A549 (cell line): ENCODE measurements around the gene TSPAN18. TPM values are rescaled to one million over a fixed set of nuclear protein-coding genes. Genes with fewer than 3 reads are reported as not detected.

Experiments
- ATAC-seq, 2 experiments: fragments of 200-7000 bp in 1 of 2; fragments of >200 bp in 1 of 2; cut with Nextera tagmentation in 1 of 2; cut with Tn5 transposase in 1 of 2; 3 replicates each; pipeline versions ENCODE4 v1.8.0 to v1.9.1; 2018 to 2020; ENCODE audit warnings: mild to moderate bottlenecking in 1 of 2, moderate library complexity in 1 of 2
- CTCF ChIA-PET: fragments of 300-600 bp; sonication (Branson Sonifier 250); formaldehyde crosslinking; extraction: SDS; loops from one replicate; lab custom pipeline; 2021; ENCODE audit warnings: antibody characterized with exemption, inconsistent platforms; lab: Yijun Ruan, JAX
- POLR2A ChIA-PET: fragments of 350-600 bp; formaldehyde crosslinking; extraction: SDS; loops from one replicate; lab custom pipeline; 2021; ENCODE audit warnings: antibody characterized with exemption, inconsistent platforms; lab: Yijun Ruan, JAX
- DNase-seq, 2 experiments: peaks; one replicate each; pipeline versions ENCODE4 v3.0.0 to v3.0.0-alpha.2; 2011 to 2016; ENCODE audit warnings: low read depth in 1 of 2, low spot score in 1 of 2
- FAIRE-seq: peaks from 2 replicates; lab custom pipeline; 2011; peaks lifted over from hg19 to GRCh38; lab: Jason Lieb, UNC
- H3K27ac ChIP-seq, 2 experiments: fragments of >200 bp; sonication (Bioruptor Twin); formaldehyde crosslinking; 3 replicates each; pipeline ENCODE4 v1.5.1; 2016 to 2017
- H3K4me1 ChIP-seq: fragments of >200 bp; sonication (Bioruptor Twin); formaldehyde crosslinking; 3 replicates; pipeline ENCODE4 v1.6.1; 2016
- H3K4me2 ChIP-seq: fragments of >200 bp; sonication (Bioruptor Twin); formaldehyde crosslinking; 3 replicates; pipeline ENCODE4 v1.6.1; 2016
- H3K4me3 ChIP-seq: fragments of >200 bp; sonication (Bioruptor Twin); formaldehyde crosslinking; 3 replicates; pipeline ENCODE4 v1.5.1; 2016
- H3K9me3 ChIP-seq: fragments of >200 bp; sonication (Bioruptor Twin); formaldehyde crosslinking; 3 replicates; pipeline ENCODE4 v1.6.1; 2016
- ATOH8 ChIP-seq: fragments of 250-450 bp; sonication (Bioruptor Pico); IDR thresholded peaks from 2 replicates; pipeline ENCODE4 v1.5.0; 2020; ENCODE audit warnings: low read depth, mild to moderate bottlenecking, moderate library complexity
- EHF ChIP-seq: fragments of 250-450 bp; sonication (Bioruptor Pico); IDR thresholded peaks from 2 replicates; pipeline ENCODE4 v1.5.0; 2020; ENCODE audit warnings: mild to moderate bottlenecking
- EHMT2 ChIP-seq: fragments of 200-600 bp; sonication (generic); IDR thresholded peaks from 2 replicates; pipeline ENCODE4 v1.6.1; 2016; ENCODE audit warnings: antibody characterized with exemption, low read depth, mild to moderate bottlenecking, moderate library complexity
- HDAC2 ChIP-seq: fragments of 200-600 bp; sonication (generic); IDR thresholded peaks from 2 replicates; pipeline ENCODE4 v1.6.1; 2016
- HOXB5 ChIP-seq: fragments of 250-450 bp; sonication (Bioruptor Pico); IDR thresholded peaks from 2 replicates; pipeline ENCODE4 v1.5.0; 2020; ENCODE audit warnings: mild to moderate bottlenecking, moderate library complexity
- JUNB ChIP-seq: fragments of >200 bp; sonication (Bioruptor Twin); formaldehyde crosslinking; IDR thresholded peaks from 2 replicates; pipeline ENCODE4 v1.6.1; 2016
- MAFK ChIP-seq: fragments of 450-650 bp; IDR thresholded peaks from 2 replicates; pipeline ENCODE4 v1.6.1; 2014; ENCODE audit not compliant: partially characterized antibody
- NFE2L2 ChIP-seq: fragments of 150-350 bp; conservative IDR thresholded peaks from 2 replicates; pipeline ENCODE4 v1.6.1; 2014; ENCODE audit warnings: low read length
- PBX3 ChIP-seq: IDR thresholded peaks from 2 replicates; pipeline ENCODE4 v1.6.1; 2012
- PHF8 ChIP-seq: fragments of 200-600 bp; sonication (generic); IDR thresholded peaks from 2 replicates; pipeline ENCODE4 v1.6.1; 2016; ENCODE audit warnings: low read depth, mild to moderate bottlenecking, antibody characterized with exemption, moderate library complexity, borderline replicate concordance
- RAD21 ChIP-seq, 2 experiments: fragments of >200 bp in 1 of 2; sonication (Bioruptor Twin) in 1 of 2; formaldehyde crosslinking in 1 of 2; IDR thresholded peaks in 1 of 2; conservative IDR thresholded peaks in 1 of 2; 2 replicates in 1 of 2; 3 replicates in 1 of 2; pipeline ENCODE4 v1.6.1; 2012 to 2018; ENCODE audit warnings: inconsistent platforms in 1 of 2
- RFX5 ChIP-seq: fragments of 450-650 bp; IDR thresholded peaks from 2 replicates; pipeline ENCODE4 v1.7.1; 2014; ENCODE audit warnings: antibody characterized with exemption, mild to moderate bottlenecking, moderate library complexity
- RNF2 ChIP-seq: fragments of 200-600 bp; sonication (generic); IDR thresholded peaks from 2 replicates; pipeline ENCODE4 v1.6.1; 2016; ENCODE audit warnings: low read depth, mild to moderate bottlenecking, antibody characterized with exemption, moderate library complexity, borderline replicate concordance
- TP53 ChIP-seq: fragments of 250-450 bp; sonication (Bioruptor Pico); IDR thresholded peaks from 2 replicates; pipeline ENCODE4 v1.5.0; 2021; ENCODE audit warnings: mild to moderate bottlenecking, moderate library complexity
- ZC3H11A ChIP-seq: fragments of 450-650 bp; IDR thresholded peaks from 2 replicates; pipeline ENCODE4 v1.6.1; 2014; ENCODE audit warnings: antibody characterized with exemption, mild to moderate bottlenecking
- WGBS: methylation state at CpG from one replicate; pipeline ENCODE4 v1.1.6; 2017; ENCODE audit errors: missing lambda C conversion rate; 5-methylcytosine and 5-hydroxymethylcytosine counted together
- polyA plus RNA-seq, 4 experiments: library from polyadenylated mRNA; depleted of rRNA in 3 of 4; stranded (reverse); fragments of >200 nt; fragmentation: RNase III in 1 of 4; extraction: RNeasy Plus Mini Kit Qiagen cat#74134 plus additional on column Dnase treatment in 1 of 4; gene quantifications; 2 replicates in 3 of 4; 3 replicates in 1 of 4; pipeline ENCODE4 v1.2.3, GENCODE V29; 2011 to 2017
- TF ChIP-seq, protein P1 (sequence below): IDR thresholded peaks from 2 replicates; pipeline ENCODE4 v1.6.1; 2012
- TF ChIP-seq, protein P2 (sequence below): fragments of 250-450 bp; sonication (Bioruptor Pico); IDR thresholded peaks from 2 replicates; pipeline ENCODE4 v1.5.0; 2021; ENCODE audit warnings: mild to moderate bottlenecking, moderate library complexity, borderline replicate concordance
- TF ChIP-seq, protein P3 (sequence below): fragments of 150-350 bp; IDR thresholded peaks from 2 replicates; pipeline ENCODE4 v1.6.1; 2014; ENCODE audit warnings: low read depth, mild to moderate bottlenecking, low read length
- TF ChIP-seq, protein P4 (sequence below): fragments of 450-650 bp; IDR thresholded peaks from 2 replicates; pipeline ENCODE4 v1.6.1; 2014; ENCODE audit warnings: antibody characterized with exemption

Gene TSPAN18
- polyA plus RNA-seq, 2 of the 4 experiments (the other 2 are of a cell fraction): 0.81 to 4.5 TPM

DNA sequence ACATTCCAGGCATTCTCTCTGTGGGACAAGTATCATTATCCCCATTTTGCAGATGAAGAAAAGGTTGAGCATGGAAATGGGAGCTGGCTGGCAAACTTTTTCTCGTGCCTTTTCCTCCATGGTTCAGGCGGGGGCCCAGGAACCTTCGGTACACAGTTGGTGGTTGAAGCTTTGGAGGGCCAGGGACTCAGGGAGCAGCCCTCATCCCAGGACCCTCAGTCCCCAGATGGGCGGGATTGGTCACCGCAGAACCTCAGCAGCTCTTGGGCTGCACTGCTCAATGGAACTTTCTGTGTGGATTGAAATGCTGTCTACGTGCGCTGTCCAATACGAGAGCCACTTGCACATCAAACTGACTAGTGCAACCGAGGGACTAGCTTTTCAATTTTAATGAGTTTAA is 61.2 kb downstream of the TSPAN18 start:
- H3K4me2 ChIP-seq: no peak overlapping the region
- H3K4me3 ChIP-seq: no peak overlapping the region
- no peak for TF ChIP-seq NFE2L2
- TF ChIP-seq ATOH8: no peak
- TF ChIP-seq HDAC2: no peak
- no peak for TF ChIP-seq ZC3H11A
- TF ChIP-seq PHF8: no peak
- TF ChIP-seq JUNB: no peak
- TF ChIP-seq, protein P1, sequence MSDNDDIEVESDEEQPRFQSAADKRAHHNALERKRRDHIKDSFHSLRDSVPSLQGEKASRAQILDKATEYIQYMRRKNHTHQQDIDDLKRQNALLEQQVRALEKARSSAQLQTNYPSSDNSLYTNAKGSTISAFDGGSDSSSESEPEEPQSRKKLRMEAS: no peak
- no peak for TF ChIP-seq MAFK
- no peak for TF ChIP-seq HOXB5
- no peak for TF ChIP-seq RFX5
- no peak for TF ChIP-seq EHMT2
- no peak for TF ChIP-seq RAD21 (conservative IDR thresholded peaks at IDR 0.05 in 1 of 2, IDR thresholded peaks at IDR 0.05 in 1 of 2)
- TF ChIP-seq, protein P2, sequence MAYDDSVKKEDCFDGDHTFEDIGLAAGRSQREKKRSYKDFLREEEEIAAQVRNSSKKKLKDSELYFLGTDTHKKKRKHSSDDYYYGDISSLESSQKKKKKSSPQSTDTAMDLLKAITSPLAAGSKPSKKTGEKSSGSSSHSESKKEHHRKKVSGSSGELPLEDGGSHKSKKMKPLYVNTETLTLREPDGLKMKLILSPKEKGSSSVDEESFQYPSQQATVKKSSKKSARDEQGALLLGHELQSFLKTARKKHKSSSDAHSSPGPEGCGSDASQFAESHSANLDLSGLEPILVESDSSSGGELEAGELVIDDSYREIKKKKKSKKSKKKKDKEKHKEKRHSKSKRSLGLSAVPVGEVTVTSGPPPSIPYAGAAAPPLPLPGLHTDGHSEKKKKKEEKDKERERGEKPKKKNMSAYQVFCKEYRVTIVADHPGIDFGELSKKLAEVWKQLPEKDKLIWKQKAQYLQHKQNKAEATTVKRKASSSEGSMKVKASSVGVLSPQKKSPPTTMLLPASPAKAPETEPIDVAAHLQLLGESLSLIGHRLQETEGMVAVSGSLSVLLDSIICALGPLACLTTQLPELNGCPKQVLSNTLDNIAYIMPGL (CRISPR knock-in tag): no peak
- no peak for TF ChIP-seq EHF (CRISPR knock-in tag)
- no peak for TF ChIP-seq TP53
- TF ChIP-seq RNF2: no peak
- TF ChIP-seq, protein P3, sequence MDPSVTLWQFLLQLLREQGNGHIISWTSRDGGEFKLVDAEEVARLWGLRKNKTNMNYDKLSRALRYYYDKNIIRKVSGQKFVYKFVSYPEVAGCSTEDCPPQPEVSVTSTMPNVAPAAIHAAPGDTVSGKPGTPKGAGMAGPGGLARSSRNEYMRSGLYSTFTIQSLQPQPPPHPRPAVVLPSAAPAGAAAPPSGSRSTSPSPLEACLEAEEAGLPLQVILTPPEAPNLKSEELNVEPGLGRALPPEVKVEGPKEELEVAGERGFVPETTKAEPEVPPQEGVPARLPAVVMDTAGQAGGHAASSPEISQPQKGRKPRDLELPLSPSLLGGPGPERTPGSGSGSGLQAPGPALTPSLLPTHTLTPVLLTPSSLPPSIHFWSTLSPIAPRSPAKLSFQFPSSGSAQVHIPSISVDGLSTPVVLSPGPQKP: no peak
- TF ChIP-seq PBX3: no peak
- TF ChIP-seq, all 56 proteins: peak for 0
- no peak overlapping the region for H3K27ac ChIP-seq
- CTCF ChIA-PET: interaction anchor here (0.7 to 3.9 kb wide), 10 partner anchors 11 to 317 kb away, joined by 3 to 39 read pairs (median 3); no protein-coding TSS in a partner anchor
- DNase-seq (no peak), FAIRE-seq (no peak), ATAC-seq (no peak)
- POLR2A ChIA-PET: no interaction called here
- no peaks in the 10 kb centered on the region for H3K9me3 ChIP-seq
- no peaks in the 10 kb centered on the region for H3K4me1 ChIP-seq
- 60% methylated on average over 9 of the region's 9 CpGs for WGBS

GRCh38 chr11:44788536-44789261 is 61.9 kb downstream of the TSPAN18 start:
- Histone ChIP-seq H3K27ac (no peak overlapping the region), H3K4me2 (no peak overlapping the region), H3K4me1 (no peaks in the 10 kb centered on the region), H3K9me3 (no peaks in the 10 kb centered on the region), H3K4me3 (no peak overlapping the region)
- TF ChIP-seq, protein P4, sequence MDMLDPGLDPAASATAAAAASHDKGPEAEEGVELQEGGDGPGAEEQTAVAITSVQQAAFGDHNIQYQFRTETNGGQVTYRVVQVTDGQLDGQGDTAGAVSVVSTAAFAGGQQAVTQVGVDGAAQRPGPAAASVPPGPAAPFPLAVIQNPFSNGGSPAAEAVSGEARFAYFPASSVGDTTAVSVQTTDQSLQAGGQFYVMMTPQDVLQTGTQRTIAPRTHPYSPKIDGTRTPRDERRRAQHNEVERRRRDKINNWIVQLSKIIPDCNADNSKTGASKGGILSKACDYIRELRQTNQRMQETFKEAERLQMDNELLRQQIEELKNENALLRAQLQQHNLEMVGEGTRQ: no peak
- TF ChIP-seq RNF2: no peak
- ChIA-PET CTCF (interaction anchor here (0.7 to 3.9 kb wide), 15 partner anchors 10 to 317 kb away, joined by 3 to 39 read pairs (median 3); no protein-coding TSS in a partner anchor), POLR2A (no interaction called here)
- DNase-seq (no peak), ATAC-seq (no peak), FAIRE-seq (no peak)
- WGBS: 63% methylated on average over 16 of the region's 18 CpGs
